Measurements from ENCODE around the gene LMBR1.
A peak's percentile ranks its signal among the peaks of the same experiment; 100 is the strongest.
"Not testable (repeated sequence)": the region's sequence is repeated elsewhere in the genome, so short reads cannot be mapped to it uniquely, and the experiment has no call there.

The LMBR1 gene

DNA sequence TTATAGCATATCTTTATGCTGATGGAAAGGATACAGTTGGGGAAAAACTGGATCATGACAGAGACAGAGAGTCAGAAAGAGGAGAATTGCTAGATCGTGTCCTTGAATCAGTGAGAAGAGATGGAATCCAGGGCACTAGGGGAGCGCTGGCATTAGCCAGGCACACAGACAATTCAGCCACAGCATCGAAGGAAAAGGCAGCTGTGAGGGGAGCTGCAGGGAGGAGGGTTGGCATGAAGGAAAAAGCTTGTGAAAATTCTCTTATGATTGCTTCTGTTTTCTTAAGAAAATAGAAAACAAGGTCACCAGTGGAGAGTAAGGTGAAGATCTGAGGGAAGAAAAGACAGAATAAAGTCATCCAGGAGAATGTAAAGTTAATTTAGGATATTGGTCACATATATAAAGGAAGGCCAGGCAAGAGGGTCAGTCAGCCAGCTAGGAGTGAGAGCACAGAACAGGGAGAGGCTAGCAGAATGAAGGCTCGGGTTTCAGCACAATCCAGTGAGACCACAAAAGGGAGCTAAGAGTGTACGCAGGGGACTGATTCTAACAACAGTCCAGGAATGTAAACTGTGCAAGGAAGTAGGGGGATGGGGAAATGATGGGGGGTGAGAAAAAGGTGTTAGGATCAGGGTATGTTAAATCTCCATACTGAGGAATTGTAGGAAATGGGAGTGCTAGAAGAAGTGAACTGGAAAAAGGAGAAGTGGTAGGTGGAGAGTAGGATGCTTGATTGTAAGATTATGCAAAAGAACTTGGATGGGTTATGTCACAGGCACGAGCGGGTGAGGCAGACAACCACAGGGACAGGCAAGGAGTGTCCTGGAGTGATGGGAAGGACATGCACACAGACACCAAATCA, 140.4 kb downstream of the LMBR1 start:
- DNase-seq, result no peak

DNA sequence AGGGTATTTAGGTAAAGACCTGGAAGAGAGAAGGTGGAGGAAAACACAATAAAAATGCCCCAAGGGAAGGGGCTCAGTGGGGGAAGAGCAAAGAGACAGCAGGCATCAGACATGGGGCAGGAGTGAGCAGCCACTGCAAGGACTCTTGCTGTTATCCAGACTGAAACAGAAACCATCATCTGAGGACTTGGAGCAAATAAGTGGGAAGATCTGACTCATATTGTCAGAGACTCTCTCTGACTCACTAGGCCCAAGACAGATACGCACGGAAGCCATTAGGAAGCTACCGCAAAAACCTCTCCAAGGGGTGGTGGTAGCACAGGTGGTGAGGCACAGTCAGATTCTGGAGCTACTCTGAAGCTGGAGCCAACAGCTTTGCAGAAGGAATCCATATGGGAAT, 141.7 kb downstream of the LMBR1 start:
- peak in 1 of 2 donors; percentile 2 for DNase-seq

DNA sequence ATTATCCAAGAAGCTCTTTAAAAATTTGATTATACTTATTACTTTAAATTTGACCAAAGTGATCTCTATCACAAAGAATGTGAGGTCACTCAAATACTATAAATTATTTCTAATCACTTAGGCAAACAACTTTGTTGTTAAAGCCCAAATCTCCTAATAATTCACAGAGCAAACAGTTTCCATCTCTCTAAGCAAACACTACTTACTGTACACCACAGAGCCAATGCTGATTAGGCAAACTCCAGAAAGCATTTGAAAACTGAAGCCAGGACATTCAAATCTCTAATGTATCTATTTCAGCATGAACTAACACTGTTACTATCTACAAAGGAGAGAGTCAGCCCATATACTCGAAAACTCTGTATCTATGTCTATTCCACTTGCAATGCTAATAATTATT, 145.3 kb downstream of the LMBR1 start:
- no peak for DNase-seq

DNA sequence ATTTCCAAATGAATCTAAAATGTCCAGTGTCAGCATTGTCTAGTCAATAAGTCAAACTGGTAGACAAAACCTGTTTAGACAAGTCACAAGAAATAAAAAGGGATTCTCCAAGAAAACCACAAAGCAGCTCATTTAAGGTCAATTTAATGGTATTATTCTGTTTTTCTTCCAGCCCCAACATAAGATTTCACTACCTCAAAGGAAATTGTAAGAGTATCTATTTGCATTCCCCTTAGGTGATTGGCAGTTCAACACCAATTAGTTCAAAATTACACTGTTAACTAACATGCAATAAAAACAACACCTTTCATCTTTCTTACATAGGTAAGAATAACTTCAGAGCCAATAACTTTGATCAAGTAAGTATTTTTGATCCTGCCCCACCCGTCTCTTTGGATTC, 146.1 kb downstream of the LMBR1 start:
- DNase-seq, result no peak

DNA sequence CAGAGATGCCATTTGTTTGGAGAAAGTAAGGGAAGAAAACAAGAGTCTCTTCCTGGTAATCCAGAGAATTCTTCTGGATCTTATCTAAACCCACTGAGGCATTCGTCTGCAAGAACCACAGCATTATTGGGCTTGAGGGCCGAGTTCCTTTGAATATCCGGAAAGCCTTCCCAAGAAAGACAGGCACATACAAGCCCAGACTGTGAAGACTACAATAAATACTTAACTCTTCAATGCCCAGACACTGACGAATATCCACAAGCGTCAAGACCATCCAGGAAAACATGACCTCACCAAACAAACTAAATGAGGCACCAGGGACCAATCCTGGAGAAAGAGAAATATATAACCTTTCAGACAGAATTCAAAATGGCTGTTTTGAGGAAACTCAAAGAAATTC, 153.4 kb downstream of the LMBR1 start:
- DNase-seq, result no peak

DNA sequence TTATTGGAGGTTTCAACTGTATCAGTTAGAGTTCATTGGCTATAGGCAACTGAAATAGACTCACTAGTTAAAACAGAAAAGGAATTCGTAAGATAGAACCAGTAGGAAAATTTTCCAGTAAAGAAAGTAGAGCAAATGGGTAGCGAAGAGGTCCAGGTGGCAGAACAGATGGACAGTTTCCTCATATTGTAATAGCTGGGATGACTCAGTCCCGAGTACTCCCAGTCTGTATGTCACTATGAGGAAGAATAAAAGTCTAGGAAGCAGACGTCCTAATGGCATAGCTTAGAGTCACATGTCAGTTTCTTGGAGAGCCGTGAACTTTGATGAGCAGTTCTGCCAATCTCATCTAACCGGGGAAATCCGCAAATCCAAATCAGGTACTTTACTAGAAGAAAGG, 157.1 kb downstream of the LMBR1 start:
- DNase-seq, result no peak

DNA sequence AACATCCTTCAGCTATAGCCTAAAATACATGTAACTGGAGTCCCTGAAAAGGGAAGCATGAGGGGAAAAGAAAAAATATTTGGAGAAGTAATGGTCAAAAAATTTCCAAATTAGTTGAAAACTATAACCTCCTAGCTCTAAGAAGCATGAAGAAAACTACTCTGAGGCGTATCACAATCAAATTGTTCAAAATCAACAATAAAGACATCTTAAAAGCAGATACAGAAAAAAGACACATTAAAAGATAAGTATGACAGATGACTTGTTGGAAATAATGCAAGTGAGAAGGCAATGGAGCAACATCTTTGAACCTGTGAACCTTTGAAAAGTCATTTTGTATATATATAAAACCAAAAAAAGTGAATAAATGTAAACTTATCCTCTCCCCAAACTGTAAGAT, 159.3 kb downstream of the LMBR1 start:
- no peak for DNase-seq

DNA sequence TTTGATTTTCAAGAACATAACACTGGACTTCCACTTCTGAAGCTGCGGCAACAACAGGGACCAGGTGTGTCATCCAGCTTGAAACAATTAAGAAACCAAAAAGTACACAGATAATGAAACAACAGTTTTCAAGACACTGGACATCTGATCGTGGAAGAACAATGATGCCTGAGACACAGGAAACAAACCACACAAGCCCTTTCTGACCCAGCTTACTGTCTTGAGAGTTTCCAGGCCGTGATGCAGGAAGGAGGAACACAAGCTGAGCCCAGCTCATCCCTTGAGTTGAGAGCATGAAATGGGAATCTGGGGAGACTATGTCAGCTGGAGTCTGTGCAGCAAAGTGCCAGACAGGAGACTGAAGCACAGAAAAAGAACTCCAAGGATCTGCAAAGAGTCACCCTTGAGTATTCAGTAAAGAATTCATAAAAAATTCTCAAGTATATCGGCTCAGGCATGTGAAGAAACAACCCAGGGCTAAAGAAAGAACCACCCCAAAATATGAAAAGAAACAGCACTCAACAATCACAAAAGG, 160.8 kb downstream of the LMBR1 start:
- no peak for DNase-seq

DNA sequence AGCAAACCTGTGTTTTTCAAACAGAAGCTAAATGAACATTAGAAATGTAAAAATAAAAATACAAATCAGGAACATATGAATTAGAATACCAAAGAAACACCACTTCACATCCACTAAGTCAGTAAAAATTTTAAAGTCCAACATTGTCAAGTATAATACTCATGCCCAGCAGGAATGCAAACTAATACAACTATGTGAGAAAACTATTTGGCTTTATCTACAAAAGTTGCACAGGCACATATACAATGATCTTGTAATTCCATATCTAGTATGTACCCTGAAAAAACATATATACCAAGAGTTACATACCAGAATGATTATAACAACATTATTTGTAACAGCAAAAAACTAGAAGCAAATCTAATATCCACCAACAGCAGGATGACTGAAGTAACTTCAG, 161.3 kb downstream of the LMBR1 start:
- DNase-seq, result no peak

DNA sequence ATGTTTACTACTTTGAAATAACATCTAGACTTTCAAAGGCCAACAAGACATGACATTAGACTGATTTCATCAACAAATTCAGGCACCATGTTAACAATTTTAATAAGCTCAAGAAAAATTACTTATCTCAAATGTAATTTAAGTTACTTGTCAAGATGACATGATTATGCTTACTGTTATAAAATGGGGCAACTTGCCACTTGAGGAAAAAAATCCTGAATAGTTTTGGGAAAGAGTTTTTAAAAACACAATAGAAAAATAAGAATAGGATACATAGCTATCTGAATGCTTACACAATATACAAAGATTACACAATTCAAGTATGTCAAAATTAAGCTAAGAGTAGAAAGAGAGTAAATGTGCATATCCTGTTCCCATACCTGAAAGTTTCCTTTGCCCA, 167.0 kb downstream of the LMBR1 start:
- DNase-seq, result no peak

DNA sequence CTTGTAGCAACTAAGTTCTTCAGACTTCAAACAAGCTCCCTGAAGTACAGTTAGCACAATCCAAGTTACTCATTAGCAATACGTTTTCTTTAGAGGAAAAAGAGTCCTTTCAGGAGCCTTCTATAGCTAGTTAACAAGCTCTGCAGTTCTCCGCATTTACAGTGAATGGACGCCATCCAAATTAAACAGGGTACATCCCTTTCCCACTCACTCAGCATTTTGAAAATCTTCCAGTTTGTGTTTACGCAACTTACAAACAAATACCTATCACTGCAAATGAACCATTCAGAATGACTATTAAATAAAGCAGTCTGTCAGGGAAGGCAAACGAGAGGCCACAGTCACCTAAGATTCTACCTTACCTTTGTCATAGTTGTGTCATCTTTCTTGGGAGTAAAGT, 167.9 kb downstream of the LMBR1 start:
- DNase-seq, result no peak

DNA sequence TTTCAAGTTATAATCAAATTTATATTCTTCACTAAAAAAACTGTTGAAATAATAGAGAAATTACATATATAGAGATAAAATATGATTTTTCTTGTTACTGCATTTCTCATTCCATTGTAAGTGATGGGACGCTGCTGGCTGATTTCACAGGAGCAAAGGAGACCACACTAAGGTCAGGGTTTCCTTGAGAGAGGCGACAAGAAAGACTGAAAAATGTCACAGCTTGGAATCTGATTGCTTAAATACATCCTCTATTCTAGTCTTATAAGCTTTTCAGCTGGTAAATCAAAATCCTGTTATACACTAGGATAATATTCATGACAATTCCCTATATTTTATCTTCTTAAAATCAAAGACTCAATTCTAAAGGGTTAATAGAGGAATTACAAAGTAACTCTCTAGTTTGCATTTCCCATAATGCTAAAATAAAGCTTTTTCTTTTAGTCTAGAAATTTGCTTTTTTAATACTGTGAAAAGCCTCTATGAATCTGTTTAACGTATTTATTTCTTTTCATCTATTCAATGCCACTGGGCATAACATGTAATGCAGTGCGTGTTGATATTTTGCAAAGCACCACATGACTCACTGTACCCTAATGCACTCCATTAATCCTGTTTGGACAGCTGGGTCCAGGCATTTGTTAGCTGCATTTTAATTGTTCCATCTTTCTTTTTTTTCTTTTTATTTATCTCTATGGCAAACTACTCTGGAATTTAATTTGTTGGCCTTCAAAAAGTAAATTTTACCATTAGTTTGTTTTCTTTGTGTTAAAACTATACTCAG, 170.7 kb downstream of the LMBR1 start:
- no peak for DNase-seq

DNA sequence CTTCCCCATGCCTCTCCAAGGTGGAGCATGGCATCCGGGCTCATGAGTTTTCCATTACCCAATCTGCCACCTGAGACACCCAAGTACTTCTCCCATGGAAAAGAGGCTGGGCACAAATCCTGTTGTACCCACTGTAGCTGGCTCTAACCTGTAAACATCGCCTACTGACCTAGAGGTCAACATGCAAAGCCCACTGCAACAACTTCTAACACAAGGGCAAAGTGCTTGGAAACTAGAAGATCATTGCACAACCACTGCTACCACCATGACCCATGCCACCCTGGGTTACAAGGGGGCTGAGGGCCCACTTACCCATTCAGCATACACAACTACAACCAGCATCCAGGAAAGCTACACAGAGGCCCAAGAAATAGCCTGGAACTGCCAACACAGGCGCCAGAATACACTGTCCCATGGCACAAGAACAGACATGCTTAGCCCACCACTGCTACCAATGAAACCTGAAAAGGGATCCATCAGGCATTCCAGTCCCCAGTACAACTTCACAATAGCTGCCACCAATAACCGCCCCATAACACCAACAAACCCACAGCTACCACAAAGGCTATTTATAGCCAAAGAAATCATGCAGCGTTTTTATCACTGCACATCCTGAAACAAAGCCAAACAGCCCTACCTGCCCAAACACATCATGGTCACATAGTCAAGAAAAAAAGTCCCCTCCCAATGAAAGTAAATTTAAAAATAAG, 189.1 kb downstream of the LMBR1 start:
- DNase-seq, result no peak

DNA sequence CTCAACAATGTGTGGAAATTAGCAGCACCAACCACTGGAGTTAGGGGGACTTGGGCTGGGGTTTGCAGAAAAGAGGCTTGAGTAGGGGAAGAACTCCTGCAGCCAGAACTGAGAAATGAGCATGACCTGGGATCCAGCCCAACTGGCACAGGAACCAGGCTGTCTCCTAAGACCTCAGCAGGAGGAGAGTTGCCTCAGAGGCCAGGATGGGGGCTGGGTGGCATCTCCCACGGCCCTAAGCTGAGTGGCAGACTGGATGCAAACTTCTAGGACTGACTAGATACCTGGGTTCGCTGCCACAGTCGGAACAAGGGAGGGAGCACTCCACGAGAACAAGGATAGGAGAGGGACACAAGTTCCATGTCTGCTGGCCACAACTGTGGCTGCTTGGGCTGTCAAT, 189.8 kb downstream of the LMBR1 start:
- no peak for DNase-seq

DNA sequence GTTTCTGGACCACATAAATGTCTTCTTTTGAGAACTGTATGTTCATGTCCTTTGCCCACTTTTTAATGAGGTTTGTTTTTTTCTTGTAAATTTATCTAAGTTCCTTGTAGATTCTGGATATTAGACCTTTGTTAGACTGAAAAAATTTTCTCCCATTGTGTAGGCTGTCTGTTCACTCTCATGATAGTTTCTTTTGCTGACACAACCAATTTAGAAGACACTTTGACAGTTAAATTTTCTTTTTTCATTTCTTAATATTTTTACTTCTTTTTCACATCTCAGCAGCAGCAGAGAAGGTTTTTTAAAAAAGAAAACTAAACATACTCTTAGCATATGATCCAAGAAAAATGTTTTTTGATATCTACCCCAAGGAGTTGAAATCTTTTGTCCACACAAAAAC, 190.6 kb downstream of the LMBR1 start:
- no peak for DNase-seq

DNA sequence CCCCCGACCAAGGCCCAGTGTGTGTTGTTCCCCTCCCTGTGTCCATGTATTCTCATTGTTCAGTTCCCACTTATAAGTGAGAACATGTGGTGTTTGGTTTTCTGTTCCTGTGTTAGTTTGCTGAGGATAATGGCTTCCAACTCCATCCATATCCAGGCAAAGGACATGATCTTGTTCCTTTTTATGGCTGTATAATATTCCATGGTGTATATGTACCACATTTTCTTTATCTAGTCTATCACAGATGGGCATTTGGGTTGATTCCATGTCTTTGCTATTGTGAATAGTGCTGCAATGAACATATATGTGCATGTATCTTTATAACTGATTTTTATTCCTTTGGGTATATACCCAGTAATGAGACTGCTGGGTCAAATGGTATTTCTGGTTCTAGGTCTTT, 191.2 kb downstream of the LMBR1 start:
- not testable (repeated sequence) for DNase-seq

DNA sequence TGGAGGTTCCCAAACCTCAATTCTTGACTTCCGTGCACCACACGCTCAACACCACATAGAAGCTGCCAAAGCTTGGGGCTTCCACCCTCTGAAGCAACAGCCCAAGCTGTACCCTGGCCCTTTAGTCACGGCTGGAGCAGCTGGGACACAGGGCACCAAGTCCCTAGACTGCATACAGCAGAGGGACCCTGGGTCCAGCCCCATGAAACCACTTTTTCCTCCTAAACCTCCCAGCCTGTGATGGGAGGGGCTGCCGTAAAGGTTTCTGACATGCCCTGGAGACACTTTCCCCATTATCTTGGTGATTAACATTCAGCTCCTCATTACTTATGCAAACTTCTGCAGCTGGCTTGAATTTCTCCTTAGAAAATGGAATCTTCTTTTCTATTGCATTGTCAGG, 194.5 kb downstream of the LMBR1 start:
- not testable (repeated sequence) for DNase-seq

DNA sequence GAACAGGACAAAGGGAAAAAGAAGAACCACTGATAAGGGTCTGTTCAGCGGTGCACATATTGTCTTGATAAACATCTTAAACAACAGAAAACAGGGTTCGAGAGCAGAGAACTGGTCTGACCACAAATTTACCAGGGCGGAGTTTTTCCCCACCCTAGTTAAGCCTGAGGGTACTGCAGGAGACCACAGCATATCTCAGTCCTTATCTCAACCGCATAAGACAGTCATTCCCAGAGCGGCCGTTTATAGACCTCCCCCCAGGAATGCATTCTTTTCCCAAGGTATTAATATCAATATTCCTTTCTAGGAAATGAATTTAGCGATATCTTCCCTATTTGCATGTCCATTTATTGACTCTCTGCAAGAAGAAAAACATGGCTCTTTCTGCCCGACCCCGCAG, 195.7 kb downstream of the LMBR1 start:
- not testable (repeated sequence) for DNase-seq

DNA sequence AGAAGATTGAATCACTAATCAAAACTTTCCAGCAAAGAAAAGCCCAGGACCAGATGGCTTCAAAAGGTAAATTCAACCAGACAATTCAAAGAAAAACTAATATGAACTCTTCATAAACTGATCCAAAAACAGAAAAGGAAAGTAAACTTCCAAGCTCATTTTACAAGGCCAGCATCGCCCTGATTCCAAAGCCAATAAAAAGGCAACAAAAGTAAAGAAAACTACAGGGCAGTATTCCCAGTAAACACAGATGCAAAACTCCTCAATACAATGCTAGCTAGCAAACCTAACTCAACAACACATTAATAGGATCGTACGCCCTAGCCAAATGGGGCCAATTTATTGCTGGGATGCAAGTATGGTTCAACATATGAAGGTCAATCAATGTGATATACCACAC, 199.4 kb downstream of the LMBR1 start:
- no peak for DNase-seq

DNA sequence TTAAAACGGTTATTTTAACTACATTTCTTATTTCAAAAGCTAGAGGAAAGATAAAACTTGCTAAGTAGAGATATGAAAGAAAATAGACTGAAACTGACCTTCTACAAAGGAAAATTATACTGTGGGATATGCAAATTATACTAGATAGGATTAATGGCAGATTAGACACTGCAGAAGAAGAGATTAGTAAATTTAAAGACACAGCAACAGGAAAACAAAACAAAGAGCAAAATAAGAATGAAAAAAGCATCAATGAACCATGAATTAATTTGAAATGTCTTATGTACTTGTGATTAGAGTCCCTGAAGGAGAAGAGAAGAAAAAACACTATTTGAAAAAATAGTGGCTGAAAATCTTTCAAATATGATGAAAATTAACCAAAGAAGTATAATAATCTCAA, 200.1 kb downstream of the LMBR1 start:
- no peak for DNase-seq

DNA sequence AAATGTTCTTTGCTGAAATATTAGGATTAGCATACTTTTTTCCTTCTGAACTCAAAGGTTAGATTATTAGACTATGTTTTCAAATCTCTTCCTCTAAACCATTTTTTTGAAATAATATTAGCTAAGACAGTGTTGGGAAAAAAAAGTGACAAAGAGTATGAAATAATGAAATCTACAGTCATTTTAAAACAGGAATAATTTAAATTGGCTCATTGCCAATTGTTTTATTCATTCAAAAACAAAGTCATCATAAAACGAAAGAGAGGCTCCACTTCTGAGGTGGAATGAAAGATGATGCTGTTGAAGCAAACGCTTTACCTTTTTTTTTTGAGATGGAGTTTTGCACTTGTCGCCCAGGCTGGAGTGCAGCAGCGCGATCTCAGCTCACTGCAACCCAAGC, 201.2 kb downstream of the LMBR1 start:
- DNase-seq, result no peak

DNA sequence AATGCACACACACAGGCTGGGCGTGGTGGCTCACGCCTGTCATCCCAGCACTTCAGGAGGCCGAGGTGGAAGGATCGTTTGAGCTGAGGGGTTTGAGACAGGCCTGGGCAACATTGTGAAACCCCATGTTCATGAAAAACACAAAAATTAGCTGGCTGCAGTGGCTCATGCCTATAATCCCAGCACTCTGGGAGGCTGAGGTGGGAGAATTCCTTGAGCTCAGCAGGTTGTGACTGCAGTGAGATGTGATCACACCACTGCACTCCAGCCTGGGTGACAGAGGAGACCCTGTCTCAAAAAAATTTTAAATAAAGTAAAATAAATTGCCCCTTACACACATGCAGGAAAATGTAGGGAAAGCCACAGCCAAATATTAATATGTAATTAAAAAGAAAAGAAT, 208.3 kb downstream of the LMBR1 start:
- no peak for DNase-seq

DNA sequence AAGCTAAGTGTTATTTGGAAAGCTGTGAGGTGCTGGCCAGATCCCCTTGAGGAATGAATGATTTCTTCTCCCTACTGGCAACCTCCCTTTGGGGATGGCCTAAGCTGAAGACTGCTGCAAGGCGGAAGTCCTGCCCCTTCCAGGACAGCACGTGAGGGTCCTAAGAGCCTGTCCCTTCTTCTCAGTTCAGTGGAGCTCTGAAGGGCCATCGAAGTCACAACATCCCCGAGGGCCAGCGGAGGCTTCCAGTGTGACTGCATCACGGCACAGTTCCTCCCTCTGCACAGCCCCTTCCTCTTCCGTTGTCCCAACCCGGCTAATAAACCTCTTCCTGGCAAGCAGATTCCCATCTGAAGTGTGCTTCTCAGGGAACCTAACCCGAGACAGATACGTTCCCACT, 208.7 kb downstream of the LMBR1 start:
- DNase-seq, result no peak

DNA sequence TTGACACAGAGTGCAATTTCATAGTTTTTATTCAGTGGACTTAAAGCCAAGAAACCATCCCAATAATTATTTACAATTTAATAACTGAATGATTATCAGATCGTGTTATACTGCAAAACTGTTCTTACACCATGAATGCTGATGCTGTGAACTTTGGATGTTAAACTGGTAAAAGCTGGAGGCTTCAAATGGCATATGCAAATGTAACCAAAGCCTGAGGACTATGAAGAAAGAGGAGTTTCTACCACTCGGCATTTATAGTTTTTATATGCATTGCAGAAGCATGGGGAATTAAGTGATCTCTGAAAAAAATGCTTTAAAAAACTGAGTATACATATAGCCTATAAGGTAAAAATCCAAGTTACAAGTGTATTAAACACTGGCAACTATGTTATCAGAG, 210.1 kb downstream of the LMBR1 start:
- DNase-seq, result no peak
